Activated T-helper 1 cell treated with anti-CD3 and anti-CD28 coated beads, Interleukin-12 subunit alpha, Interleukin-12 subunit beta, Interleukin-2, Interleukin-4 antibody, amounts not matched to agents 30 ng/mL and 10 ng/mL and 1 ng/mL, durations not matched to agents 14 hours and 24 hours and 36 hours (primary cell): ENCODE results near the gene TRAF1. TPM values are rescaled to one million over a fixed set of nuclear protein-coding genes. Genes with fewer than 3 reads are reported as not detected.
"Not testable (repeated sequence)": the region's sequence is repeated elsewhere in the genome, so short reads cannot be mapped to it uniquely, and the experiment has no call there.

Experiments
- DNase-seq: peaks from one replicate; pipeline ENCODE4 v3.0.0; 2021; ENCODE audit warnings: low spot score
- H3K27ac Mint-ChIP-seq: one replicate; pipeline ENCODE4 v1.8.0; 2021; ENCODE audit warnings: mild to moderate bottlenecking, mixed read lengths
- H3K27me3 Mint-ChIP-seq: one replicate; pipeline ENCODE4 v1.8.0; 2022; ENCODE audit warnings: mild to moderate bottlenecking, moderate library complexity, mixed read lengths; ENCODE audit not compliant: insufficient read depth
- H3K36me3 Mint-ChIP-seq: one replicate; pipeline ENCODE4 v1.8.0; 2021; ENCODE audit warnings: low read depth, mixed read lengths
- H3K4me1 Mint-ChIP-seq: one replicate; pipeline ENCODE4 v1.8.0; 2021; ENCODE audit warnings: low read depth, mixed read lengths
- H3K4me3 Mint-ChIP-seq: one replicate; pipeline ENCODE4 v1.8.0; 2021; ENCODE audit warnings: mild to moderate bottlenecking, moderate library complexity, mixed read lengths
- H3K9me3 Mint-ChIP-seq: one replicate; pipeline ENCODE4 v1.8.0; 2021; ENCODE audit warnings: mixed read lengths
- intact Hi-C: fragments of 100-400 bp; cut with micrococcal nuclease; formaldehyde crosslinking; loops from one replicate; pipeline ENCODE4 v1.15.1; 2024
- total RNA-seq: library from RNA; stranded (reverse); gene quantifications from 2 replicates; pipeline ENCODE4 v1.2.3, GENCODE V29; 2022

The TRAF1 gene
- 136 and 138 TPM in 2 replicates for total RNA-seq

- Mint-ChIP-seq H3K9me3 (peaks cover 3% of the 10 kb centered on the region), H3K27me3 (no peaks in the 10 kb centered on the region), H3K4me1 (peaks cover 87% of the 10 kb centered on the region), H3K4me3 (peak within 1 kb of the TSS; percentile 89), H3K36me3 (peaks cover 51% of the 10 kb centered on the region), H3K27ac (peak within 1 kb of the TSS; percentile 96)
- intact Hi-C loops = loop anchor here (1.0 to 10.0 kb wide), 4 partner anchors 10 to 428 kb away; no protein-coding TSS in a partner anchor
- no peak for DNase-seq
Measured at GRCh38 chr9:120926397-120926928, at the start of gene TRAF1. Gene TRAF1 (minus strand): TSS chr9:120926796. CDS start chr9:120926075, 721 bp downstream.

- peaks cover 18% of the 10 kb centered on the region for H3K4me1 Mint-ChIP-seq
- H3K9me3 Mint-ChIP-seq = no peaks in the 10 kb centered on the region
- intact Hi-C loops = no loop called here
- H3K27ac Mint-ChIP-seq = peak overlapping the region; percentile 9
- no peak overlapping the region for H3K4me3 Mint-ChIP-seq
- peaks cover 6% of the 10 kb centered on the region for H3K27me3 Mint-ChIP-seq
- no peaks in the 10 kb centered on the region for H3K36me3 Mint-ChIP-seq
- DNase-seq = no peak
Measured at GRCh38 chr9:120974921-120975320, 48.3 kb upstream of the TRAF1 start.

- Mint-ChIP-seq H3K9me3 (no peaks in the 10 kb centered on the region), H3K36me3 (no peaks in the 10 kb centered on the region), H3K27ac (no peak overlapping the region), H3K4me3 (no peak overlapping the region), H3K4me1 (peaks cover 18% of the 10 kb centered on the region), H3K27me3 (peaks cover 6% of the 10 kb centered on the region)
- intact Hi-C loops = no loop called here
- no peak for DNase-seq
Measured at GRCh38 chr9:120974181-120974580, 47.6 kb upstream of the TRAF1 start.

GRCh38 chr9:120971938-120972337 lies 45.3 kb upstream of the TRAF1 start:
- peaks cover 18% of the 10 kb centered on the region for H3K4me1 Mint-ChIP-seq
- H3K4me3 Mint-ChIP-seq = no peak overlapping the region
- no peak overlapping the region for H3K27ac Mint-ChIP-seq
- no peaks in the 10 kb centered on the region for H3K27me3 Mint-ChIP-seq
- no peaks in the 10 kb centered on the region for H3K9me3 Mint-ChIP-seq
- intact Hi-C loops = no loop called here
- DNase-seq = no peak
- H3K36me3 Mint-ChIP-seq = no peaks in the 10 kb centered on the region

GRCh38 chr9:120971471-120971870 lies 44.9 kb upstream of the TRAF1 start:
- DNase-seq, H3K27me3 Mint-ChIP-seq, H3K9me3 Mint-ChIP-seq, intact Hi-C loops, H3K36me3 Mint-ChIP-seq, H3K27ac Mint-ChIP-seq, H3K4me3 Mint-ChIP-seq: not testable (repeated sequence)
- H3K4me1 Mint-ChIP-seq = peaks cover 18% of the 10 kb centered on the region

- Mint-ChIP-seq H3K27ac (no peak overlapping the region), H3K4me1 (peaks cover 11% of the 10 kb centered on the region), H3K4me3 (no peak overlapping the region), H3K36me3 (no peaks in the 10 kb centered on the region), H3K27me3 (peaks cover 2% of the 10 kb centered on the region), H3K9me3 (no peaks in the 10 kb centered on the region)
- no peak for DNase-seq
- intact Hi-C loops = no loop called here
Measured at GRCh38 chr9:120970244-120970643, 43.6 kb upstream of the TRAF1 start.

GRCh38 chr9:120966013-120966369 lies 39.4 kb upstream of the TRAF1 start:
- Mint-ChIP-seq H3K27me3 (peaks cover 14% of the 10 kb centered on the region), H3K9me3 (no peaks in the 10 kb centered on the region), H3K27ac (no peak overlapping the region), H3K4me3 (no peak overlapping the region), H3K4me1 (no peaks in the 10 kb centered on the region), H3K36me3 (no peaks in the 10 kb centered on the region)
- intact Hi-C loops = no loop called here
- DNase-seq = no peak

- peaks cover 14% of the 10 kb centered on the region for H3K27me3 Mint-ChIP-seq
- intact Hi-C loops = no loop called here
- H3K9me3 Mint-ChIP-seq = no peaks in the 10 kb centered on the region
- H3K4me3 Mint-ChIP-seq = no peak overlapping the region
- DNase-seq = no peak
- H3K4me1 Mint-ChIP-seq = no peaks in the 10 kb centered on the region
- no peaks in the 10 kb centered on the region for H3K36me3 Mint-ChIP-seq
- no peak overlapping the region for H3K27ac Mint-ChIP-seq
Measured at GRCh38 chr9:120965344-120966012, 38.9 kb upstream of the TRAF1 start.

GRCh38 chr9:120961936-120962335 lies 35.3 kb upstream of the TRAF1 start:
- DNase-seq = no peak
- Mint-ChIP-seq H3K27me3 (peaks cover 16% of the 10 kb centered on the region), H3K4me3 (no peak overlapping the region), H3K27ac (no peak overlapping the region), H3K36me3 (no peaks in the 10 kb centered on the region), H3K4me1 (no peaks in the 10 kb centered on the region), H3K9me3 (no peaks in the 10 kb centered on the region)
- intact Hi-C loops = no loop called here

GRCh38 chr9:120960001-120960400 lies 33.4 kb upstream of the TRAF1 start:
- Mint-ChIP-seq H3K36me3 (no peaks in the 10 kb centered on the region), H3K9me3 (no peaks in the 10 kb centered on the region), H3K27me3 (peaks cover 14% of the 10 kb centered on the region), H3K4me1 (no peaks in the 10 kb centered on the region), H3K27ac (no peak overlapping the region), H3K4me3 (no peak overlapping the region)
- intact Hi-C loops = no loop called here
- DNase-seq = no peak

- no peak overlapping the region for H3K27ac Mint-ChIP-seq
- no peaks in the 10 kb centered on the region for H3K4me1 Mint-ChIP-seq
- no peaks in the 10 kb centered on the region for H3K36me3 Mint-ChIP-seq
- intact Hi-C loops = no loop called here
- peaks cover 8% of the 10 kb centered on the region for H3K27me3 Mint-ChIP-seq
- H3K4me3 Mint-ChIP-seq = no peak overlapping the region
- no peak for DNase-seq
- H3K9me3 Mint-ChIP-seq = no peaks in the 10 kb centered on the region
Measured at GRCh38 chr9:120956862-120957261, 30.3 kb upstream of the TRAF1 start.

GRCh38 chr9:120951960-120952618 lies 25.5 kb upstream of the TRAF1 start:
- H3K9me3 Mint-ChIP-seq = no peaks in the 10 kb centered on the region
- H3K27ac Mint-ChIP-seq = no peak overlapping the region
- H3K36me3 Mint-ChIP-seq = no peaks in the 10 kb centered on the region
- DNase-seq = no peak
- intact Hi-C loops = no loop called here
- H3K27me3 Mint-ChIP-seq = no peaks in the 10 kb centered on the region
- no peaks in the 10 kb centered on the region for H3K4me1 Mint-ChIP-seq
- H3K4me3 Mint-ChIP-seq = no peak overlapping the region
